WERI-Rb-1 (cell line): ENCODE measurements around the gene CRAT.
A peak's percentile ranks its signal among the peaks of the same experiment; 100 is the strongest.

Experiments
- DNase-seq: peaks from one replicate; pipeline ENCODE4 v3.0.0-alpha.2; 2020
- H3K27ac ChIP-seq: fragments of 250-450 bp; sonication (Bioruptor Pico); 2 replicates; pipeline ENCODE4 v1.5.1; 2020; ENCODE audit warnings: mild to moderate bottlenecking, moderate library complexity
- H3K27me3 ChIP-seq: fragments of 250-450 bp; sonication (Bioruptor Pico); 2 replicates; pipeline ENCODE4 v1.5.1; 2021; ENCODE audit warnings: mild to moderate bottlenecking, low read depth, moderate library complexity; ENCODE audit not compliant: insufficient read depth, severe bottlenecking
- H3K36me3 ChIP-seq: fragments of 250-450 bp; sonication (Bioruptor Pico); 2 replicates; pipeline ENCODE4 v1.5.1; 2020; ENCODE audit warnings: mild to moderate bottlenecking, moderate library complexity
- H3K4me3 ChIP-seq: 2 replicates; pipeline ENCODE4 v1.5.1; 2011; ENCODE audit warnings: low read depth, mild to moderate bottlenecking, control low read depth, low read length
- H3K9me3 ChIP-seq: fragments of 250-450 bp; sonication (Bioruptor Pico); 2 replicates; pipeline ENCODE4 v1.5.1; 2021; ENCODE audit warnings: mild to moderate bottlenecking, moderate library complexity; ENCODE audit not compliant: severe bottlenecking
- TF ChIP-seq, protein P1 (sequence below): IDR thresholded peaks from 2 replicates; pipeline ENCODE4 v1.5.1; 2011; ENCODE audit warnings: low read depth, mild to moderate bottlenecking, control low read depth, inconsistent platforms, low read length

Gene CRAT

DNA sequence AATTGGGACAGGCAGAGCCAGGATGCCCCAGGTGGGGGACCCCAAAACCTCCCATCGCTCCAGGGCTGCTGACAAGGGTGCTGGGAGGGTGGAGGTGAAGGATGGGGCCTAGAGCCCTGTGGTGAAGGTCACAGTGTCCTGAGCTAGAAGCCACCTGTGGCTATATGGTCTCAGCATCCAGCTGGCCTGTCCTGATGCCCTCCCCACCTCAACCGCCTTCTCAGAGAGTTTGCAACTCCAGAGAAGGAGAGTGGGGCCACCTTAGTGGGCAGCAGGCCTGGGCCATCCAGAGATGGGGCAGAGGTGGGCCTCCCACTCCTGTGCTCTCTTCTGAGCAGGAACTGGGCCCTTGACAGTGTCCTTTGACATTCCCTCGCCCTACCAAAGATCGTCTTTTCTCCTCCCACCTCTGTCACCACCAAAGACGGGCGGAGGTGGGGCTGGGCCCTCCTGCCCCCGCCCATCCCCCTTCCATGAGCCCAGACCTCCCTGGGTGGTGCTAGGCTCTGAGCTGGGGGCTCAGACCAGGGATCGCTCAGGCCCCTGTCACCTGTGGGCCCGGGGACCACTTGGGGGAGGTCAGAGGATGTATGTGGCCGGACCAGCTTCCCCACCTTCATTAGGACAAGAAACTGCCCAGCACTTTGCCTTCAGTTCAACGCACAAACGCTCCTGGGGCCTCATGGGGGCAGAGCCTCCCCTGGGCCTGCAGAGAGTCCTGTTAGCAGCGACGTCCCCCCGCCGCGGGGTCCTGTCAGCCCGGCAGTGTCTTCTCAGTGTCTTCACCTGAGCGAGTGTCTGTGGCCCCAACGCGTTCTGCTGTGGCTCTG lies 39.7 kb downstream of the CRAT start:
- no peaks in the 10 kb centered on the region for H3K9me3 ChIP-seq
- peaks cover 37% of the 10 kb centered on the region for H3K36me3 ChIP-seq
- no peak for DNase-seq
- no peak overlapping the region for H3K27ac ChIP-seq
- TF ChIP-seq, protein P1, sequence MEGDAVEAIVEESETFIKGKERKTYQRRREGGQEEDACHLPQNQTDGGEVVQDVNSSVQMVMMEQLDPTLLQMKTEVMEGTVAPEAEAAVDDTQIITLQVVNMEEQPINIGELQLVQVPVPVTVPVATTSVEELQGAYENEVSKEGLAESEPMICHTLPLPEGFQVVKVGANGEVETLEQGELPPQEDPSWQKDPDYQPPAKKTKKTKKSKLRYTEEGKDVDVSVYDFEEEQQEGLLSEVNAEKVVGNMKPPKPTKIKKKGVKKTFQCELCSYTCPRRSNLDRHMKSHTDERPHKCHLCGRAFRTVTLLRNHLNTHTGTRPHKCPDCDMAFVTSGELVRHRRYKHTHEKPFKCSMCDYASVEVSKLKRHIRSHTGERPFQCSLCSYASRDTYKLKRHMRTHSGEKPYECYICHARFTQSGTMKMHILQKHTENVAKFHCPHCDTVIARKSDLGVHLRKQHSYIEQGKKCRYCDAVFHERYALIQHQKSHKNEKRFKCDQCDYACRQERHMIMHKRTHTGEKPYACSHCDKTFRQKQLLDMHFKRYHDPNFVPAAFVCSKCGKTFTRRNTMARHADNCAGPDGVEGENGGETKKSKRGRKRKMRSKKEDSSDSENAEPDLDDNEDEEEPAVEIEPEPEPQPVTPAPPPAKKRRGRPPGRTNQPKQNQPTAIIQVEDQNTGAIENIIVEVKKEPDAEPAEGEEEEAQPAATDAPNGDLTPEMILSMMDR, result no peak
- H3K4me3 ChIP-seq, result no peak overlapping the region
- H3K27me3 ChIP-seq, result no peaks in the 10 kb centered on the region

DNA sequence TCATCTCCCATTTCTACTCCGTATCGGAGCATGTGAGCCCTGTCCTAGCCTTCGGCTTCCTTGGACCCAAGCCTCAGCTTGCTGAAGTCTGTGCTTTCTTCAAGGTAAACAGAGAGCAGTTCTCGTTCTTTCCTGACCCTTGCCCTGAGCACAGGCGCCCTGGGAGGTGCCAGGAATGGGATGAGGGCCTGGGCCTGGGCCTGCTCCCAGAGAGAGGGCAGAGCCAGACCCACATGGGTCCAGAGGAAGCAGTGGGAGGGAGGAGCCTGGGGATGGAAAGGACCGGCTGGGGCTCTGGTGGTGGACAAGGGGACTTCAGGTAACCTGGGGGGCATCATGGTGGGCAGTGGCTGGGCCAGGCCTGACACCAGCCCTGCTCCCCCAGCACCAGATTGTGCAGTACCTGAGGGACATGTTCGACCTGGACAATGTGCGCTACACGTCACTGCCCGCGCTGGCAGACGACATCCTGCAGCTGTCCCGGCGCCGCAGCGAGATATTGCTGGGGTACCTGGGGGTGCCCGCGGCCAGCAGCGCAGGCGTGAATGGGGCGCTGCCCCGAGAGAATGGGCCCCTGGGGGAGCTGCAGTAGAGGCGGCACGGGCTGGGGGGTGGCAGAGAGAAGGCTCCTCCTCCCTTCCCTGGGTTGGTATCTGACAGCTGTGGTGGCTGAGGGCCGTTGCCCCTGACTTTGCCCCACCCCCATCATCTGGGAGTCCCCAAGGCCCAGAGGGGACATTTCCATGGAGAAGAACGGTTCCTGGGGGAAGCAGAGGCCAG lies 40.5 kb downstream of the CRAT start:
- Histone ChIP-seq H3K36me3 (peaks cover 45% of the 10 kb centered on the region), H3K9me3 (no peaks in the 10 kb centered on the region), H3K4me3 (no peak overlapping the region), H3K27me3 (no peaks in the 10 kb centered on the region), H3K27ac (peak overlapping the region; percentile 60)
- DNase-seq, result no peak
- TF ChIP-seq, protein P1, result no peak

DNA sequence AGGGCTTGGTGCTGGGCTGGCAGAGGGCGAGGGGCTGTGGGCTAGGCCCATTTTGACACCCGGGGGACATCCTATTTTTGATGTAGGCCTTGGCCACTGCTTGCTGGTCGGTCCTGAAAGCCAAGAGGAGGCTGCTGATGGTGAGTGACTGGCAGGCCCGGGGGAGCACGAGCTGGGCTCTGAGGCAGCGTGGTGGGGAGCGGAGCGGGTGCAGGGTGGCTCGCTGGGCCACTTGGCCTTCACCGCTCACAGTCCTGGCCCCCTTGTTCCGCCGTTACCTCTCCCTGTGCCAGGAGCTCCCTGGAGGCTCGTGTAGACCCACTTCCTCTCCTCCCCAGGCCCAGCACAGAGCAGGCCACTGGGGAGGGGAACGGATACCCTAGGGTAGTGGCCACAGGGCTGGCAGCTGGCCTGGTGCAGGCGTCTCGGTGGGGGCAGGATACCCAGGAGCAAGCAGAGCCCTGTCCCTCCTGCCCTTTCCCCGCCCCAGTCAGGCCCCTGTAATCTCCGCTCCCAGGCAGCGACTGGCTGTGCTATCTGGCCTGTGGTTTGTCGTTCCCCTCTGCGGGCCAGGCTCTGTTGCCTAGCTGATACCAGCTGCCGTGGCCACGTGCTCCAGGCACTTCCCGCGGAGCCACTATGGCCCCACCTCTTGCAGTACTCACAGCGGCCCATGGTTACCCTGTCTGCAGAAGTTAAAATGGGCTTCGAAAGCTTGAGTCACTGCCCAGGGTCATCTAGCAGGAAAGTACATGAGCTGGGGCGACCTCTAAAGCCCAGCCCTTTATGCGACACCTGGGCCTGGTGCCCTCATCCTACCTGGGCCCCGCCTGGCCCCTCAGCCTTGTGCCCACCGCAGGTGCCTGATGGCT lies 41.4 kb downstream of the CRAT start:
- Histone ChIP-seq H3K9me3 (no peaks in the 10 kb centered on the region), H3K36me3 (peaks cover 52% of the 10 kb centered on the region), H3K4me3 (no peak overlapping the region), H3K27me3 (no peaks in the 10 kb centered on the region), H3K27ac (peak overlapping the region; percentile 60)
- TF ChIP-seq, protein P1, result no peak
- DNase-seq, result peak; percentile 84

DNA sequence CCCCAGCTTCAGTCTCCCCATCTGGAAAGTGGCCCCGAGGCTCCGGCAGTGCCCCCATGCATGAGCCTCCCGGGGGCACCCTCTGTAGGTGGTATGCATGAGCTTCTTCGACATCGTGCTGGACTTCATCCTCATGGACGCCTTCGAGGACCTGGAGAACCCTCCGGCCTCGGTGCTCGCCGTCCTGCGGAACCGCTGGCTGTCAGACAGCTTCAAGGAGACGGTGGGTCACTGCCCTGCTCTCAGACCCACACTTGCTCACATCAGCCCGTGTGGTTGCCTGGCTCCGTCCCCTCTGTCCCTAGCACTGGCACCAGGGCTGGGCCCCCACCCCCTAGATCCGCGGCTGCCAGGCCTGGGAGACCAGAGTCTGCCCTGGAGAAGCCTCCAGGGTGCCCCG lies 42.5 kb downstream of the CRAT start:
- TF ChIP-seq, protein P1, result no peak
- H3K27ac ChIP-seq, result no peak overlapping the region
- H3K36me3 ChIP-seq, result peaks cover 61% of the 10 kb centered on the region

DNA sequence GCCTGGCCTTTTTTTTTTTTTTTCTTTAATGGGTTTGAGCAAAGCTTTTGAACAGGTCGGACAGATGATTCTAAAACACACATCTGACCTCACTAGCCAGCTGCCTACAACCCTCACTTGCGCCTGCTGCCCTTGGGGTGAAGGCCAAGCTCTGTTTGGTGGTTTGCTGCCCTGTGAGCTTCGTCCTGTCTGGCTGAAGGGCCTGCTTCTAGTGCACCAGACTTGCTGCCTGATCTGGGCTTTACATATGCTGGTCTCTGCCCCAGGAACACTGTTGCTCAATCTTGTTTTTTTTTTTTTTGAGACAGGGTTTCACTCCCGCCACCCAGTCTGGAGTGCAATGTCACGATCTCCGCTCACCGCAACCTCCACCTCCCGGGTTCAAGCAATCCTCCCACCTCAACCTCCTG lies 46.1 kb downstream of the CRAT start:
- H3K36me3 ChIP-seq, result peaks cover 57% of the 10 kb centered on the region
- no peak for DNase-seq
- H3K9me3 ChIP-seq, result no peaks in the 10 kb centered on the region
- no peak overlapping the region for H3K27ac ChIP-seq
- H3K27me3 ChIP-seq, result no peaks in the 10 kb centered on the region
- no peak overlapping the region for H3K4me3 ChIP-seq
- TF ChIP-seq, protein P1, result no peak

More for the DNA sequence above, 42.5 kb downstream of the CRAT start:
- Histone ChIP-seq H3K27me3 (no peaks in the 10 kb centered on the region), H3K9me3 (no peaks in the 10 kb centered on the region), H3K4me3 (no peak overlapping the region)
- DNase-seq, result no peak
